Measurements from ENCODE around the gene TBC1D12.

TBC1D12 gene

DNA sequence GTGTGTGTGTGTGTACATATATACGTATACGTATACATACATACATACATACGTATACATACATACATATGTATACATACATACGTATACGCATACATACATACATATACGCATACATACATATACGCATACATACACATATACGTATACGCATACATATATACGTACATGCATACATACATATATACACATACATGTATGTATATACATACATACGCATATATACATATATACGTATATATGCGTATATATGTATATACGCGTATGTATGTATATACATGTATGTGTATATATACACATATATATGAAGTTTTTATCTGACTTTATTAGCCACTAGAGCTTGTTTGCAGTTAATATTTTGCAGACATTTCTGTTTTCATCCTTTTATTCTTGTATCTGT, 63.3 kb downstream of the TBC1D12 start:
- no peaks in the 10 kb centered on the region for H3K36me3 ChIP-seq (replicated peaks; ENCODE audit: insufficient read depth, low read length)
- DNase-seq = no peak
- H4K20me1 ChIP-seq (ENCODE audit: insufficient read depth, low read length) = no peaks in the 10 kb centered on the region
- H3K79me2 ChIP-seq (ENCODE audit: low read length) = no peaks in the 10 kb centered on the region
- H3K4me1 ChIP-seq (ENCODE audit: low read length) = no peaks in the 10 kb centered on the region
- H3K27me3 ChIP-seq (replicated peaks; ENCODE audit: insufficient read depth, low read length) = no peaks in the 10 kb centered on the region
- H2AFZ ChIP-seq (ENCODE audit: low read length) = no peak overlapping the region
- no peaks in the 10 kb centered on the region for H3K9me3 ChIP-seq (replicated peaks; ENCODE audit: insufficient read depth, low read length)
- H3K9me2 ChIP-seq (replicated peaks; ENCODE audit: insufficient read depth, low read length) = no peaks in the 10 kb centered on the region
- no peak overlapping the region for H3K4me2 ChIP-seq (ENCODE audit: low read depth, low read length)
- no peak overlapping the region for H3K27ac ChIP-seq (ENCODE audit: low read length)
- no peaks in the 10 kb centered on the region for H3F3A ChIP-seq (ENCODE audit: insufficient read depth, low read length)
- H3K9ac ChIP-seq (ENCODE audit: low read length) = no peak overlapping the region
- no peak overlapping the region for H3K4me3 ChIP-seq (ENCODE audit: low read length)
- TF ChIP-seq, protein P1, sequence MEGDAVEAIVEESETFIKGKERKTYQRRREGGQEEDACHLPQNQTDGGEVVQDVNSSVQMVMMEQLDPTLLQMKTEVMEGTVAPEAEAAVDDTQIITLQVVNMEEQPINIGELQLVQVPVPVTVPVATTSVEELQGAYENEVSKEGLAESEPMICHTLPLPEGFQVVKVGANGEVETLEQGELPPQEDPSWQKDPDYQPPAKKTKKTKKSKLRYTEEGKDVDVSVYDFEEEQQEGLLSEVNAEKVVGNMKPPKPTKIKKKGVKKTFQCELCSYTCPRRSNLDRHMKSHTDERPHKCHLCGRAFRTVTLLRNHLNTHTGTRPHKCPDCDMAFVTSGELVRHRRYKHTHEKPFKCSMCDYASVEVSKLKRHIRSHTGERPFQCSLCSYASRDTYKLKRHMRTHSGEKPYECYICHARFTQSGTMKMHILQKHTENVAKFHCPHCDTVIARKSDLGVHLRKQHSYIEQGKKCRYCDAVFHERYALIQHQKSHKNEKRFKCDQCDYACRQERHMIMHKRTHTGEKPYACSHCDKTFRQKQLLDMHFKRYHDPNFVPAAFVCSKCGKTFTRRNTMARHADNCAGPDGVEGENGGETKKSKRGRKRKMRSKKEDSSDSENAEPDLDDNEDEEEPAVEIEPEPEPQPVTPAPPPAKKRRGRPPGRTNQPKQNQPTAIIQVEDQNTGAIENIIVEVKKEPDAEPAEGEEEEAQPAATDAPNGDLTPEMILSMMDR (IDR thresholded peaks at IDR 0.05; ENCODE audit: low read length) = no peak
- TF ChIP-seq EZH2phosphoT487 (IDR thresholded peaks at IDR 0.05; ENCODE audit: low read length) (no peak), EZH2 (optimal IDR thresholded peaks at IDR 0.05; ENCODE audit: low read depth, low read length) (no peak)

DNA sequence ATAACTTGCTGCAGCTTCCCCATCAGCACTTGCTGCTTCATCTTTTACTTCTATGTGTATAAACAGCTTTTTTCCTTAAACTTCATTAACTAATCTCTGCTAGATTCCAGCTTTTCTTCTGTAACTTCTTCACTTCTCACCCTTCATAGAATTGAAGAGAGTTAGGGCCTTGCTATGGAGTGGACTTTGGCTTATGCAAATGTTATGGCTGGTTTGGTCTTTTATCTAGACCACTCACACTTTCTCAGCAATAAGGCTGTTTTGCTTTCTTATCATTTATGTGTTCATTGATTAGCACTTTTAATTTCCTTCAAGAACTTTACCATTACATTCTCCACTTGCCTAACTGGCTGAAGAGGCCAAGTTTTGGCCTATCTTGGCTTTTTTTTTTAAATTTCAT, 79.1 kb downstream of the TBC1D12 start:
- H3F3A ChIP-seq (ENCODE audit: insufficient read depth, low read length) = no peaks in the 10 kb centered on the region
- H3K36me3 ChIP-seq (replicated peaks; ENCODE audit: insufficient read depth, low read length) = no peaks in the 10 kb centered on the region
- no peak overlapping the region for H3K27ac ChIP-seq (ENCODE audit: low read length)
- no peak overlapping the region for H3K9ac ChIP-seq (ENCODE audit: low read length)
- no peaks in the 10 kb centered on the region for H3K4me1 ChIP-seq (ENCODE audit: low read length)
- H2AFZ ChIP-seq (ENCODE audit: low read length) = no peak overlapping the region
- TF ChIP-seq EZH2phosphoT487 (IDR thresholded peaks at IDR 0.05; ENCODE audit: low read length) = no peak
- no peak for TF ChIP-seq EZH2 (optimal IDR thresholded peaks at IDR 0.05; ENCODE audit: low read depth, low read length)
- TF ChIP-seq, protein P1 (IDR thresholded peaks at IDR 0.05; ENCODE audit: low read length) = no peak
- no peaks in the 10 kb centered on the region for H4K20me1 ChIP-seq (ENCODE audit: insufficient read depth, low read length)
- H3K27me3 ChIP-seq (replicated peaks; ENCODE audit: insufficient read depth, low read length) = no peaks in the 10 kb centered on the region
- no peak overlapping the region for H3K4me2 ChIP-seq (ENCODE audit: low read depth, low read length)
- H3K79me2 ChIP-seq (ENCODE audit: low read length) = 0 out of 2 replicates have a peak, but pooled peaks cover 6% of the 10 kb centered on the region
- no peak for DNase-seq
- no peaks in the 10 kb centered on the region for H3K9me2 ChIP-seq (replicated peaks; ENCODE audit: insufficient read depth, low read length)
- no peak overlapping the region for H3K4me3 ChIP-seq (ENCODE audit: low read length)
- no peaks in the 10 kb centered on the region for H3K9me3 ChIP-seq (replicated peaks; ENCODE audit: insufficient read depth, low read length)

DNA sequence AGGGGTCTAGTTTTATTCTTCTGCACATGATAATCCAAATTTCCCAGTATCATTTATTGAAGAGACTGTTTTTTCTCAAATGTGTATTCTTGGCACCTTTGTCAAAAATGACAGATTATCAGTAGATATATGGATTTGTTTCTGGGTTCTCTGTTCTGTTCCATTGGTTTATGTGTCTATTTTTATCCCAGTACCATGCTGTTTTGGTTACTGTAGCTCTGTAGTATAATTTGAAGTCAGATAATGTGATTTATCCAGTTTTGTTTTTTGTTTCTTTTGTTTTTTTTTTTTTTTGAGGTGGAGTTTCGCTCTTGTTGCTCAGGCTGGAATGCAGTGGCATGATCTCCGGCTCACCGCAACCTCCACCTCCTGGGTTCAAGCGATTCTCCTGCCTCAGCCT, 81.6 kb downstream of the TBC1D12 start:
- H3F3A ChIP-seq (ENCODE audit: insufficient read depth, low read length) = no peaks in the 10 kb centered on the region
- no peaks in the 10 kb centered on the region for H3K27me3 ChIP-seq (replicated peaks; ENCODE audit: insufficient read depth, low read length)
- H4K20me1 ChIP-seq (ENCODE audit: insufficient read depth, low read length) = no peaks in the 10 kb centered on the region
- H3K4me3 ChIP-seq (ENCODE audit: low read length) = no peak overlapping the region
- H2AFZ ChIP-seq (ENCODE audit: low read length) = no peak overlapping the region
- H3K4me1 ChIP-seq (ENCODE audit: low read length) = no peaks in the 10 kb centered on the region
- H3K27ac ChIP-seq (ENCODE audit: low read length) = no peak overlapping the region
- peaks cover 13% of the 10 kb centered on the region for H3K79me2 ChIP-seq (ENCODE audit: low read length)
- H3K4me2 ChIP-seq (ENCODE audit: low read depth, low read length) = no peak overlapping the region
- TF ChIP-seq EZH2phosphoT487 (IDR thresholded peaks at IDR 0.05; ENCODE audit: low read length) (no peak), EZH2 (optimal IDR thresholded peaks at IDR 0.05; ENCODE audit: low read depth, low read length) (no peak)
- TF ChIP-seq, protein P1 (IDR thresholded peaks at IDR 0.05; ENCODE audit: low read length) = no peak
- DNase-seq = no peak
- H3K9ac ChIP-seq (ENCODE audit: low read length) = no peak overlapping the region
- no peaks in the 10 kb centered on the region for H3K9me2 ChIP-seq (replicated peaks; ENCODE audit: insufficient read depth, low read length)
- no peaks in the 10 kb centered on the region for H3K9me3 ChIP-seq (replicated peaks; ENCODE audit: insufficient read depth, low read length)
- H3K36me3 ChIP-seq (replicated peaks; ENCODE audit: insufficient read depth, low read length) = no peaks in the 10 kb centered on the region

Data from MM.1S (cell line).